ENCODE results near the gene RRP15. TPM values are rescaled to one million over a fixed set of nuclear protein-coding genes. Genes with fewer than 3 reads are reported as not detected.
A peak's percentile ranks its signal among the peaks of the same experiment; 100 is the strongest.

RRP15 gene, protein sequence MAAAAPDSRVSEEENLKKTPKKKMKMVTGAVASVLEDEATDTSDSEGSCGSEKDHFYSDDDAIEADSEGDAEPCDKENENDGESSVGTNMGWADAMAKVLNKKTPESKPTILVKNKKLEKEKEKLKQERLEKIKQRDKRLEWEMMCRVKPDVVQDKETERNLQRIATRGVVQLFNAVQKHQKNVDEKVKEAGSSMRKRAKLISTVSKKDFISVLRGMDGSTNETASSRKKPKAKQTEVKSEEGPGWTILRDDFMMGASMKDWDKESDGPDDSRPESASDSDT
- total RNA-seq (21.4 TPM), polyA plus RNA-seq (ENCODE audit: insufficient read depth, low read depth, low replicate concordance) (5.9 TPM)
- long read RNA-seq, donor 1, full-length matches to known transcripts = 4 of 11 reads
- long read RNA-seq, donor 1, partial matches to known transcripts = 7 of 11 reads
- long read RNA-seq, donor 1, other reads (novel, unspliced or antisense) = 0 of 11 reads
- long read RNA-seq, donor 2, full-length matches to known transcripts = 14 of 14 reads
- long read RNA-seq, donor 2, partial matches to known transcripts = 0 of 14 reads
- long read RNA-seq, donor 2, other reads (novel, unspliced or antisense) = 0 of 14 reads
- long read RNA-seq, donor 3, full-length matches to known transcripts = 45 of 57 reads
- long read RNA-seq, donor 3, partial matches to known transcripts = 12 of 57 reads
- long read RNA-seq, donor 3, other reads (novel, unspliced or antisense) = 0 of 57 reads
- long read RNA-seq, donor 4, full-length matches to known transcripts = 3 of 8 reads
- long read RNA-seq, donor 4, partial matches to known transcripts = 5 of 8 reads
- long read RNA-seq, donor 4, other reads (novel, unspliced or antisense) = 0 of 8 reads
- long read RNA-seq, donor 5 = 0 reads
- long read RNA-seq, donor 6, full-length matches to known transcripts = 32 of 48 reads
- long read RNA-seq, donor 6, partial matches to known transcripts = 16 of 48 reads
- long read RNA-seq, donor 6, other reads (novel, unspliced or antisense) = 0 of 48 reads
- long read RNA-seq, donor 7, full-length matches to known transcripts = 7 of 9 reads
- long read RNA-seq, donor 7, partial matches to known transcripts = 1 of 9 reads
- long read RNA-seq, donor 7, other reads (novel, unspliced or antisense) = 1 of 9 reads
- long read RNA-seq, donor 8, full-length matches to known transcripts = 5 of 5 reads
- long read RNA-seq, donor 8, partial matches to known transcripts = 0 of 5 reads
- long read RNA-seq, donor 8, other reads (novel, unspliced or antisense) = 0 of 5 reads
- long read RNA-seq, donor 9, full-length matches to known transcripts = 3 of 3 reads
- long read RNA-seq, donor 9, partial matches to known transcripts = 0 of 3 reads
- long read RNA-seq, donor 9, other reads (novel, unspliced or antisense) = 0 of 3 reads
- long read RNA-seq, donor 10, full-length matches to known transcripts = 14 of 14 reads
- long read RNA-seq, donor 10, partial matches to known transcripts = 0 of 14 reads
- long read RNA-seq, donor 10, other reads (novel, unspliced or antisense) = 0 of 14 reads

DNA sequence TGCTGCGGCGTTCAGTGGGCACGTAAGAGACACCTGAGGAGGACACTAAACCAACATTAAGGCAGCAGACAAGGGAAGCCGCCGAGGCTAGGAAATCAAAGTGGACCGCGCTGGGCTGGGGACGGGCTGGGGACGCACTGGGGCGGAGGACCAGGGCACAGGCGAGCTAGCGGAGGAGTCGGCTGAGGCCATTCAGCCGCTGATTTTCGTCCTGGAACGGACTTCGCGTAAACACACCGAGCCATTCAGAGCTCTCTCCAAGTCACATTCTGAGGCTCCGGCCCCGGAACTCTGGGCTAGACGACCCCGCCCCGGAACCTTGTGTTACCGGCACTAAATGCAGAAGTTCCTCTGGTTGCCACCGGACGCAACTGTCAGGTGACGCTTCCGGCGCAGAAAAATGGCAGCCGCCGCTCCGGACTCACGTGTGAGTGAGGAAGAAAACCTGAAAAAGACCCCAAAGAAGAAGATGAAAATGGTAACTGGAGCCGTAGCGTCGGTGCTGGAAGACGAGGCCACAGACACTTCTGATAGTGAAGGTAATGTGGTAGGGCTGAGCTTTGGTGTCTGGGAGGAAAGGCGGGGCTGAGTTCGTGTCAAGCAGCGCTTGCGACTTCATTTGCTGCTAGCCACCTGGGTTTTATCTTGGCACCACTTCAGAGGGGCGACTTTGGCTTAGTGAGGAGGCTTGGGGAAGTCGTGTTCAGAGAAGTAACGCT, at the start of gene RRP15:
Gene RRP15, plus strand, starts transcription at position 377 of the 719 bp plus-strand sequence. Its CDS starts 24 bp downstream, at position 401.
- Histone ChIP-seq H3K4me1 (ENCODE audit: control insufficient read depth in 2 of 3, insufficient read depth in 2 of 3, low read depth in 1 of 3, low read length in 3 of 3) (peaks cover 0 to 4% (median 0%) of the 10 kb centered on the region in 3 donors), H3K9me3 (ENCODE audit: control insufficient read depth in 2 of 3, insufficient read depth in 1 of 3, low read length in 3 of 3) (no peaks in the 10 kb centered on the region), H3K27me3 (ENCODE audit: control insufficient read depth, insufficient read depth, low read length) (no peaks in the 10 kb centered on the region), H3K4me3 (ENCODE audit: low read length in 3 of 3) (peak within 1 kb of the TSS; percentile 93 to 97 (median 94)), H3K36me3 (ENCODE audit: control insufficient read depth in 2 of 3, insufficient read depth in 3 of 3, low read length in 3 of 3) (no peaks in the 10 kb centered on the region), H3K27ac (ENCODE audit: low read depth in 2 of 2, low read length in 2 of 2) (peak within 1 kb of the TSS in 1 of 2 donors; percentile 9), H3K9ac (ENCODE audit: low read length in 3 of 3) (peak within 1 kb of the TSS; percentile 30 to 93 (median 72))
- TF ChIP-seq, protein P1, sequence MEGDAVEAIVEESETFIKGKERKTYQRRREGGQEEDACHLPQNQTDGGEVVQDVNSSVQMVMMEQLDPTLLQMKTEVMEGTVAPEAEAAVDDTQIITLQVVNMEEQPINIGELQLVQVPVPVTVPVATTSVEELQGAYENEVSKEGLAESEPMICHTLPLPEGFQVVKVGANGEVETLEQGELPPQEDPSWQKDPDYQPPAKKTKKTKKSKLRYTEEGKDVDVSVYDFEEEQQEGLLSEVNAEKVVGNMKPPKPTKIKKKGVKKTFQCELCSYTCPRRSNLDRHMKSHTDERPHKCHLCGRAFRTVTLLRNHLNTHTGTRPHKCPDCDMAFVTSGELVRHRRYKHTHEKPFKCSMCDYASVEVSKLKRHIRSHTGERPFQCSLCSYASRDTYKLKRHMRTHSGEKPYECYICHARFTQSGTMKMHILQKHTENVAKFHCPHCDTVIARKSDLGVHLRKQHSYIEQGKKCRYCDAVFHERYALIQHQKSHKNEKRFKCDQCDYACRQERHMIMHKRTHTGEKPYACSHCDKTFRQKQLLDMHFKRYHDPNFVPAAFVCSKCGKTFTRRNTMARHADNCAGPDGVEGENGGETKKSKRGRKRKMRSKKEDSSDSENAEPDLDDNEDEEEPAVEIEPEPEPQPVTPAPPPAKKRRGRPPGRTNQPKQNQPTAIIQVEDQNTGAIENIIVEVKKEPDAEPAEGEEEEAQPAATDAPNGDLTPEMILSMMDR (IDR thresholded peaks at IDR 0.05; ENCODE audit: borderline replicate concordance, extremely low read depth, insufficient read depth) = no peak
- no peak for FAIRE-seq
- intact Hi-C loops (cut with DNase I) = no loop called here
- peak; percentile 93 to 96 (median 95) for DNase-seq

DNA sequence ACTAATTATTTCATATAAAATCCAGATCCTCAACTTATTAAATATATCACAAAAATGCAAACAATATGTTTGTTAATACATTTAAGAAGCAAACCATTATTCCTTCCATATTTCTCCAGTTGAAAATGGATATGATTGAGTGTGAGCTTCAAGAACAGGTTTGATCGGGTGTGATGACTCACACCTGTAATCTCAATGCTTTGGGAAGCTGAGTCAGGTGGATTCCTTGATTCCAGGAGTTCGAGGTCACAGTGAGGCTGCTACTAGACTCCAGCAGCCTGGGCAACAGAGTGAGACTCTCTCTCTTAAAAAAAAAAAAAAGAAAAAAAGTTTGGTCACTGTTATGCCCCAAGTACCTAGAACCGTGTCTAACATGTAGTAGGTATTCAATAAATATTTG, 42.9 kb upstream of the RRP15 start:
- Histone ChIP-seq H3K36me3 (ENCODE audit: control insufficient read depth in 2 of 3, insufficient read depth in 3 of 3, low read length in 3 of 3) (no peaks in the 10 kb centered on the region), H3K27me3 (ENCODE audit: control insufficient read depth, insufficient read depth, low read length) (no peaks in the 10 kb centered on the region), H3K27ac (ENCODE audit: low read depth in 2 of 2, low read length in 2 of 2) (no peak overlapping the region), H3K4me3 (ENCODE audit: low read length in 3 of 3) (no peak overlapping the region), H3K4me1 (ENCODE audit: control insufficient read depth in 2 of 3, insufficient read depth in 2 of 3, low read depth in 1 of 3, low read length in 3 of 3) (no peaks in the 10 kb centered on the region), H3K9ac (ENCODE audit: low read length in 3 of 3) (no peak overlapping the region), H3K9me3 (ENCODE audit: control insufficient read depth in 2 of 3, insufficient read depth in 1 of 3, low read length in 3 of 3) (no peaks in the 10 kb centered on the region)
- TF ChIP-seq, protein P1 (IDR thresholded peaks at IDR 0.05; ENCODE audit: borderline replicate concordance, extremely low read depth, insufficient read depth) = no peak
- DNase-seq (no peak), FAIRE-seq (no peak)
- intact Hi-C loops (cut with DNase I) = no loop called here

DNA sequence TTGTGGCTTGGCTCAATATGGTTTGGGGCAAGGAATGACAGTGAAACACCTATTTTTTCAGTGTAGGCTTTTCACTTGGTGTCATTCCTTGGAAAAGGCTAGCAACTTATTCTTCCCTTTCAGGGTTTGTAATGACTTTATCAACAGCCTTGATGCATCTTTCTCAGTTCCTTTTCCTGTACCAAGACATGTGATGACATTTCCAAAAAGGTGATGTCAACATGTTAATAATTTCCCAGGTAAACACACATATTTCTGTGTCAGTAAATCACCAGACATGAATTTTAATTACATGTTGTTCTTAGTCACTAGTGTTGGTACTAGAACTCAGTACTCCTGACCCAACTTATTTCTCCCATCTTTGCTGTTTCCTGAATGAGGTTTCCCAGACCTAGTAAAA, 37.8 kb upstream of the RRP15 start:
- TF ChIP-seq, protein P1 (IDR thresholded peaks at IDR 0.05; ENCODE audit: borderline replicate concordance, extremely low read depth, insufficient read depth) = no peak
- FAIRE-seq (no peak), DNase-seq (no peak)
- no peaks in the 10 kb centered on the region for H3K36me3 ChIP-seq (ENCODE audit: control insufficient read depth in 2 of 3, insufficient read depth in 3 of 3, low read length in 3 of 3)
- H3K9ac ChIP-seq (ENCODE audit: low read length in 3 of 3) = no peak overlapping the region
- no peak overlapping the region for H3K4me3 ChIP-seq (ENCODE audit: low read length in 3 of 3)
- intact Hi-C loops (cut with DNase I) = no loop called here
- H3K27ac ChIP-seq (ENCODE audit: low read depth in 2 of 2, low read length in 2 of 2) = no peak overlapping the region
- H3K4me1 ChIP-seq (ENCODE audit: control insufficient read depth in 2 of 3, insufficient read depth in 2 of 3, low read depth in 1 of 3, low read length in 3 of 3) = no peaks in the 10 kb centered on the region
- no peaks in the 10 kb centered on the region for H3K27me3 ChIP-seq (ENCODE audit: control insufficient read depth, insufficient read depth, low read length)
- H3K9me3 ChIP-seq (ENCODE audit: control insufficient read depth in 2 of 3, insufficient read depth in 1 of 3, low read length in 3 of 3) = no peaks in the 10 kb centered on the region
